PC-3 (cell line): ENCODE results near the gene PDS5A.
A peak's percentile ranks its signal among the peaks of the same experiment; 100 is the strongest.

Experiments used
- CTCF ChIP-seq: fragments of 300-600 bp; sonication (generic); conservative IDR thresholded peaks from 2 replicates; pipeline ENCODE4 v1.5.1; 2017; ENCODE audit warnings: antibody characterized with exemption, low read depth, mild to moderate bottlenecking, low read length
- EZH2 ChIP-seq: fragments of 300-600 bp; sonication (generic); IDR thresholded peaks from one replicate; pipeline ENCODE4 v1.6.1; 2017; ENCODE audit warnings: antibody characterized with exemption, mild to moderate bottlenecking, low read length; ENCODE audit not compliant: unreplicated experiment

GRCh38 chr4:39976141-39976944 lies 1.4 kb downstream of the PDS5A start:
- peak; percentile 74 for TF ChIP-seq CTCF
- TF ChIP-seq EZH2: no peak
